GM12865 (cell line): Measurements from ENCODE around the gene UNC13C.

Experiments used
- DNase-seq: peaks from one replicate; pipeline ENCODE4 v3.0.0; 2010; ENCODE audit warnings: low read depth
- H3K4me3 ChIP-seq: 2 replicates; pipeline ENCODE4 v1.5.1; 2011; ENCODE audit warnings: mild to moderate bottlenecking, low read depth, low read length, control low read depth
- CTCF ChIP-seq: IDR thresholded peaks from 2 replicates; pipeline ENCODE4 v1.5.1; 2011; ENCODE audit warnings: low read length, control low read depth, low read depth, inconsistent platforms; ENCODE audit not compliant: insufficient read depth; ENCODE audit errors: missing control alignments

The UNC13C gene

GRCh38 chr15:54594115-54594514 lies 615.9 kb downstream of the UNC13C start:
- TF ChIP-seq CTCF, result no peak
- H3K4me3 ChIP-seq, result no peak overlapping the region
- DNase-seq, result no peak

- TF ChIP-seq CTCF, result no peak
- DNase-seq, result no peak
- H3K4me3 ChIP-seq, result no peak overlapping the region
Observed at GRCh38 chr15:54599386-54599785, 621.1 kb downstream of the UNC13C start.

- H3K4me3 ChIP-seq, result no peak overlapping the region
- no peak for DNase-seq
- no peak for TF ChIP-seq CTCF
Observed at GRCh38 chr15:54605043-54605442, 626.8 kb downstream of the UNC13C start.

- no peak overlapping the region for H3K4me3 ChIP-seq
- TF ChIP-seq CTCF, result no peak
- DNase-seq, result no peak
Observed at GRCh38 chr15:54605556-54605955, 627.3 kb downstream of the UNC13C start.

GRCh38 chr15:54608876-54609835 lies 630.9 kb downstream of the UNC13C start:
- no peak for DNase-seq
- no peak for TF ChIP-seq CTCF
- H3K4me3 ChIP-seq, result no peak overlapping the region

- H3K4me3 ChIP-seq, result no peak overlapping the region
- no peak for TF ChIP-seq CTCF
- no peak for DNase-seq
Observed at GRCh38 chr15:54618120-54618519, 639.9 kb downstream of the UNC13C start.
